ENCODE measurements around the gene LRRC7. TPM values are rescaled to one million over a fixed set of nuclear protein-coding genes. Genes with fewer than 3 reads are reported as not detected.

Gene LRRC7
- total RNA-seq, 1 experiment from 2014 or later: not detected

- Histone ChIP-seq H3K9ac (ENCODE audit: low read length) (no peak overlapping the region), H3K79me2 (ENCODE audit: low read length) (no peaks in the 10 kb centered on the region), H3K36me3 (ENCODE audit: insufficient read depth, low read length) (no peaks in the 10 kb centered on the region), H4K20me1 (ENCODE audit: insufficient read depth, low read depth, low read length) (no peaks in the 10 kb centered on the region), H3K4me1 (ENCODE audit: low read length) (no peaks in the 10 kb centered on the region), H3K4me3 (ENCODE audit: low read length) (no peak overlapping the region), H3K27me3 (ENCODE audit: low read length) (no peaks in the 10 kb centered on the region), H3K27ac (ENCODE audit: low read length) (no peak overlapping the region), H3K9me2 (replicated peaks; ENCODE audit: insufficient read depth, low read length) (no peaks in the 10 kb centered on the region), H3K4me2 (ENCODE audit: low read depth, low read length, poor library complexity, severe bottlenecking) (no peak overlapping the region), H3K9me3 (ENCODE audit: low read length) (no peaks in the 10 kb centered on the region), H2AFZ (ENCODE audit: low read length) (no peak overlapping the region)
- DNase-seq: no peak
Observed at GRCh38 chr1:69993810-69994209, 426.1 kb downstream of the LRRC7 start.

- no peak overlapping the region for H3K9ac ChIP-seq (ENCODE audit: low read length)
- no peaks in the 10 kb centered on the region for H3K9me3 ChIP-seq (ENCODE audit: low read length)
- H3K36me3 ChIP-seq (ENCODE audit: insufficient read depth, low read length): no peaks in the 10 kb centered on the region
- no peaks in the 10 kb centered on the region for H3K4me1 ChIP-seq (ENCODE audit: low read length)
- no peaks in the 10 kb centered on the region for H4K20me1 ChIP-seq (ENCODE audit: insufficient read depth, low read depth, low read length)
- no peak overlapping the region for H2AFZ ChIP-seq (ENCODE audit: low read length)
- H3K79me2 ChIP-seq (ENCODE audit: low read length): no peaks in the 10 kb centered on the region
- no peaks in the 10 kb centered on the region for H3K27me3 ChIP-seq (ENCODE audit: low read length)
- H3K4me2 ChIP-seq (ENCODE audit: low read depth, low read length, poor library complexity, severe bottlenecking): no peak overlapping the region
- no peak overlapping the region for H3K27ac ChIP-seq (ENCODE audit: low read length)
- H3K9me2 ChIP-seq (replicated peaks; ENCODE audit: insufficient read depth, low read length): no peaks in the 10 kb centered on the region
- H3K4me3 ChIP-seq (ENCODE audit: low read length): no peak overlapping the region
- no peak for DNase-seq
Observed at GRCh38 chr1:69994241-69994640, 426.5 kb downstream of the LRRC7 start.

GRCh38 chr1:69998847-69999246 lies 431.1 kb downstream of the LRRC7 start:
- Histone ChIP-seq H4K20me1 (ENCODE audit: insufficient read depth, low read depth, low read length) (no peaks in the 10 kb centered on the region), H3K9me3 (ENCODE audit: low read length) (no peaks in the 10 kb centered on the region), H3K79me2 (ENCODE audit: low read length) (no peaks in the 10 kb centered on the region), H3K4me2 (ENCODE audit: low read depth, low read length, poor library complexity, severe bottlenecking) (no peak overlapping the region), H2AFZ (ENCODE audit: low read length) (no peak overlapping the region), H3K9ac (ENCODE audit: low read length) (no peak overlapping the region), H3K27ac (ENCODE audit: low read length) (no peak overlapping the region), H3K36me3 (ENCODE audit: insufficient read depth, low read length) (no peaks in the 10 kb centered on the region), H3K9me2 (replicated peaks; ENCODE audit: insufficient read depth, low read length) (no peaks in the 10 kb centered on the region), H3K4me3 (ENCODE audit: low read length) (no peak overlapping the region), H3K4me1 (ENCODE audit: low read length) (no peaks in the 10 kb centered on the region), H3K27me3 (ENCODE audit: low read length) (no peaks in the 10 kb centered on the region)
- no peak for DNase-seq

- H3K4me2 ChIP-seq (ENCODE audit: low read depth, low read length, poor library complexity, severe bottlenecking): no peak overlapping the region
- no peak overlapping the region for H3K4me3 ChIP-seq (ENCODE audit: low read length)
- H3K9ac ChIP-seq (ENCODE audit: low read length): no peak overlapping the region
- no peak for DNase-seq
- H3K9me3 ChIP-seq (ENCODE audit: low read length): no peaks in the 10 kb centered on the region
- no peaks in the 10 kb centered on the region for H3K27me3 ChIP-seq (ENCODE audit: low read length)
- no peaks in the 10 kb centered on the region for H4K20me1 ChIP-seq (ENCODE audit: insufficient read depth, low read depth, low read length)
- H3K36me3 ChIP-seq (ENCODE audit: insufficient read depth, low read length): no peaks in the 10 kb centered on the region
- H3K27ac ChIP-seq (ENCODE audit: low read length): no peak overlapping the region
- no peaks in the 10 kb centered on the region for H3K79me2 ChIP-seq (ENCODE audit: low read length)
- no peak overlapping the region for H2AFZ ChIP-seq (ENCODE audit: low read length)
- H3K4me1 ChIP-seq (ENCODE audit: low read length): no peaks in the 10 kb centered on the region
- H3K9me2 ChIP-seq (replicated peaks; ENCODE audit: insufficient read depth, low read length): no peaks in the 10 kb centered on the region
Observed at GRCh38 chr1:70003211-70003908, 435.6 kb downstream of the LRRC7 start.

GRCh38 chr1:70005386-70006034 lies 437.8 kb downstream of the LRRC7 start:
- no peaks in the 10 kb centered on the region for H3K9me2 ChIP-seq (replicated peaks; ENCODE audit: insufficient read depth, low read length)
- no peak overlapping the region for H3K4me2 ChIP-seq (ENCODE audit: low read depth, low read length, poor library complexity, severe bottlenecking)
- no peak overlapping the region for H3K9ac ChIP-seq (ENCODE audit: low read length)
- no peak overlapping the region for H3K4me3 ChIP-seq (ENCODE audit: low read length)
- no peaks in the 10 kb centered on the region for H3K9me3 ChIP-seq (ENCODE audit: low read length)
- H3K4me1 ChIP-seq (ENCODE audit: low read length): no peaks in the 10 kb centered on the region
- H4K20me1 ChIP-seq (ENCODE audit: insufficient read depth, low read depth, low read length): no peaks in the 10 kb centered on the region
- H2AFZ ChIP-seq (ENCODE audit: low read length): no peak overlapping the region
- H3K79me2 ChIP-seq (ENCODE audit: low read length): no peaks in the 10 kb centered on the region
- no peak overlapping the region for H3K27ac ChIP-seq (ENCODE audit: low read length)
- no peak for DNase-seq
- no peaks in the 10 kb centered on the region for H3K27me3 ChIP-seq (ENCODE audit: low read length)
- no peaks in the 10 kb centered on the region for H3K36me3 ChIP-seq (ENCODE audit: insufficient read depth, low read length)

GRCh38 chr1:70008660-70009059 lies 440.9 kb downstream of the LRRC7 start:
- no peaks in the 10 kb centered on the region for H3K79me2 ChIP-seq (ENCODE audit: low read length)
- H2AFZ ChIP-seq (ENCODE audit: low read length): no peak overlapping the region
- H3K27me3 ChIP-seq (ENCODE audit: low read length): no peaks in the 10 kb centered on the region
- no peak overlapping the region for H3K9ac ChIP-seq (ENCODE audit: low read length)
- no peaks in the 10 kb centered on the region for H3K9me3 ChIP-seq (ENCODE audit: low read length)
- no peak overlapping the region for H3K4me2 ChIP-seq (ENCODE audit: low read depth, low read length, poor library complexity, severe bottlenecking)
- H3K27ac ChIP-seq (ENCODE audit: low read length): no peak overlapping the region
- no peaks in the 10 kb centered on the region for H3K36me3 ChIP-seq (ENCODE audit: insufficient read depth, low read length)
- H3K4me1 ChIP-seq (ENCODE audit: low read length): no peaks in the 10 kb centered on the region
- no peak for DNase-seq
- no peaks in the 10 kb centered on the region for H4K20me1 ChIP-seq (ENCODE audit: insufficient read depth, low read depth, low read length)
- H3K9me2 ChIP-seq (replicated peaks; ENCODE audit: insufficient read depth, low read length): no peaks in the 10 kb centered on the region
- H3K4me3 ChIP-seq (ENCODE audit: low read length): no peak overlapping the region

- H3K27ac ChIP-seq (ENCODE audit: low read length): no peak overlapping the region
- no peaks in the 10 kb centered on the region for H3K36me3 ChIP-seq (ENCODE audit: insufficient read depth, low read length)
- H3K4me1 ChIP-seq (ENCODE audit: low read length): no peaks in the 10 kb centered on the region
- H3K79me2 ChIP-seq (ENCODE audit: low read length): no peaks in the 10 kb centered on the region
- H3K9me2 ChIP-seq (replicated peaks; ENCODE audit: insufficient read depth, low read length): no peaks in the 10 kb centered on the region
- H2AFZ ChIP-seq (ENCODE audit: low read length): no peak overlapping the region
- no peaks in the 10 kb centered on the region for H4K20me1 ChIP-seq (ENCODE audit: insufficient read depth, low read depth, low read length)
- DNase-seq: no peak
- H3K27me3 ChIP-seq (ENCODE audit: low read length): no peaks in the 10 kb centered on the region
- H3K4me2 ChIP-seq (ENCODE audit: low read depth, low read length, poor library complexity, severe bottlenecking): no peak overlapping the region
- no peak overlapping the region for H3K4me3 ChIP-seq (ENCODE audit: low read length)
- no peak overlapping the region for H3K9ac ChIP-seq (ENCODE audit: low read length)
- no peaks in the 10 kb centered on the region for H3K9me3 ChIP-seq (ENCODE audit: low read length)
Observed at GRCh38 chr1:70017770-70018169, 450.0 kb downstream of the LRRC7 start.

- Histone ChIP-seq H3K4me3 (ENCODE audit: low read length) (no peak overlapping the region), H2AFZ (ENCODE audit: low read length) (no peak overlapping the region), H3K4me2 (ENCODE audit: low read depth, low read length, poor library complexity, severe bottlenecking) (no peak overlapping the region), H3K27me3 (ENCODE audit: low read length) (no peaks in the 10 kb centered on the region), H4K20me1 (ENCODE audit: insufficient read depth, low read depth, low read length) (no peaks in the 10 kb centered on the region), H3K36me3 (ENCODE audit: insufficient read depth, low read length) (no peaks in the 10 kb centered on the region), H3K9me2 (replicated peaks; ENCODE audit: insufficient read depth, low read length) (no peaks in the 10 kb centered on the region), H3K9ac (ENCODE audit: low read length) (no peak overlapping the region), H3K79me2 (ENCODE audit: low read length) (no peaks in the 10 kb centered on the region), H3K27ac (ENCODE audit: low read length) (no peak overlapping the region), H3K4me1 (ENCODE audit: low read length) (no peaks in the 10 kb centered on the region), H3K9me3 (ENCODE audit: low read length) (no peaks in the 10 kb centered on the region)
- DNase-seq: no peak
Observed at GRCh38 chr1:70024272-70024671, 456.6 kb downstream of the LRRC7 start.

All from Karpas-422 (cell line).